DMS114 treated with DMSO at 0.1 percent for 48 hours (cell line): Measurements from ENCODE around the gene ARFGAP3.
A peak's percentile ranks its signal among the peaks of the same experiment; 100 is the strongest.
"Not testable (repeated sequence)": the region's sequence is repeated elsewhere in the genome, so short reads cannot be mapped to it uniquely, and the experiment has no call there.

ENCODE experiments used
- DNase-seq: peaks from one replicate; lab custom pipeline; 2025; ENCODE audit not compliant: unreplicated experiment; lab: John Stamatoyannopoulos, UW

ARFGAP3 gene

DNA sequence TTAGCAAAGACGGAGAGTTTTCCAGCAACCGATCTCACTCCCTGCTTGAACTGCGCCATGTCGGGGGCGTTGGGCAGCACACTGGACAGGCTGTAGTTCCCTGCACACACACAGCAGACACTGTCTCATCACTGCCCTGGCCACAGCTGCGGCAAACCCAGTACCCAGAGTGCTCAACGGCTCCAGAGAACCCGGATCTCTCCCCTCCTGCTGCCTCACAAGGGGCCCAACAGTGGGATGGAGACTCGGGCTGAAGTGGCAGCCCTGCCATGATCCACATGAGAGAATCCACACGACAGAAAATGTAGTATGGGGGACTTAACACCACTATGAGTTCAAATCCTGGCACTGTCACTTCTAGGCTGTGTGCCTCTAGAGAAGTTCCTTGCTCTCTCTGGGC, 58.0 kb downstream of the ARFGAP3 start:
- no peak for DNase-seq

DNA sequence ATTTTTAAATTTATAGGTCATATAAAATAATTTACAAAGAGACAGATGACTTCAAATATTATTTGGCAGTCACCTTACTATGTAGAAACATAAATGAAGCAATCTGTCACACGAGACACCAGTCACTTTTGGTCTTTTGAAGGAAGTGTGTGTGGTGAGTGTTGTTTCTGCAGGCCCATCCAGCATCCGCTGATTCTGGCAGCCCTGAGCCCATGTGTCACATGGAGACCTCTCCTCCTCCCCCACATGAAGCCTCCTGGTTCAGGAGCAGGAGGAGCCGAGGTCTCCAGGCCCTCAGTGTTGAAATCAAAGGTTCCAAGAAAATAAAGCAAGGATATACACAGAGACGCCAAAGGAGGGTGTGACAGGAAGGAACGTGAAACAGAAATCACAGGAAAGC, 60.1 kb downstream of the ARFGAP3 start:
- DNase-seq = no peak

DNA sequence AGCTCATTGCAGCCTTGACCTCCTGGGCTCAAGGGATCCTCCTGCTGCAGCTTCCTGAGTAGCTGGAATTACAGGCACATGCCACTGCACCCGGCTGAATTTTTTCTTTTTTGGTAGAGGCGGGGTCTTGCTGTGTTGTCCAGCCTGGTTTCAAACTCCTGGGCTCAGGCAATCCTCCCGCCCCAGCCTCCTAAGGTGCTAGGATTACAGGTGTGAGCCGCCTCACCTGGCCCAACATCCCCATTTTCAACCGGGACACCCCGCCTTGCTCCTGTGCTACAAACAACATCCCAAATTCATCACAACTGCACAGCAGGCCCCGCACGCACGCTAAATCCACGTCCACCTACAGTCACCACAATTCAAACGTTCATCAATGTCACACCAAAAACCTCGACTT, 61.0 kb downstream of the ARFGAP3 start:
- DNase-seq = no peak

DNA sequence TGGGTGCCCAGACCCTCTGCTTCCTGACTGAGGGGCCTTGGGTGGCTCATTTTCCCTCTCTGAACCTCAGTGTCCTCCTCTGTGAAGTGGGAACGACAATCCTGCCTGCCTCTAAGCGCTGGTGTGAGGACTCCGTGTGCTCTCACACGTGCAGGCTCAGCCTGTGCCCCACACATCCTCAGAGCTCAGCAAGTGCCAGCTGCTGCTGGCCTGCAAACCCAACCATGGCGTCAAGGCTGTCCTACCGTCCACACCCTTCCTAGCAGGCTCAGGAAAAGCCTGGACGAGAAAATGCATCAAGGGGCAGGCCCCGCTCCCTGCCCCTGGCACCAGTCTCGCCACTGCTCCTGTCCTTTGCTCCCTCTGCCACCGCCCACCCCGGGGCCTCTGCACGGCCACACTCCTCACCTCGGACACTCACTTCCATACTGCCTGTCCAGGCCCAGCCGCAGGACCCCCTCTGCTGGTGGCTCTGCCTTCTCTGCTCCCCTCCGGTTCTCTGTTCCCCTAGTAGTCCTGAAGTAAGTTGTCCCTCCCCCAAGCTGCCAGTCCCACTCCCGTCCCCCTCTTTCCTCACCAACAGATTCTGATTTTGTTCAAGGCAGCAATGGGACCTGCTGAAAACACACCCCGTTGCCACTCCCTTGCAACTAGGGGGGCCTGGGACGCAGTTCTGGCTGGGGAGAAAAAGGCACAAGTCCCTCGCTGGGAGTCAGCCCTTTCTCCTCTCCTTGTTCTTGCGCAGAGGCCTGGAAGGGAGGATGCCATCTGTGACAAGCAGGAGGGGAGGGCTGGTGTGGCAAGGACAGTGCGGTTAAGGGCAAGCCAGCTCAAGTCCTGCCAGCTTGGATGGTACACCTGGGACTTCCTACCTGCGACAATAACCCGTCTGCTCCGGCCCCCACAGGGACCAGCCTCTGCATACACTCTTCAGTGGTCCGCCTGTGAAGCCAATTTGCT, 62.2 kb downstream of the ARFGAP3 start:
- peak; percentile 3 for DNase-seq

DNA sequence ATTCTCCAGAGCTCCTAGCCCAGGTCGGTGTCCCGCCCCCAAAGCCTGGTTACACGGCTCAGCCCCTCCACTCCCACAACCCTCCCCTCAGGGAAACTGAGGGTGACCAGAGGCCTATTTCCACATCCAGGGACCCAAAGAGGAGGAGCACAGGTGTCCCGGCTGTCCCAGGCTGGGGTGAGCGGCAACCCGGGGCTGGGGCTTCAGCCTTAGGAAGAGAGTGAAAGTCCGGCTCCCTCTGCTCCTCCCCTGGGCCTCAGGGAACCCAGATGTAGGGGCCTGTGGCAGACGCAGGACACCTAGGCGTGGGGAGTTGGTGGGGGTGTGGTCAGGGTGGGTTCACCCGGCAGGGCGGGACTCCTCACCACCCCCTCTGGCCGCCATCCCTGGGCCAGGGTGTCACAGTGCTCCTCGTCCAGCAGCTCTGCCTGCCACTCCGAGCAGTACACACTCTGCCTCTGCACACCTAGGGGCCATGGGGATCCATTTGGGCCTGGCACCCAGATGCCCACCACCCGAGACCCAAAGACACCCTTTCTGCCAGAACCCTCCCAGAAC, 63.1 kb downstream of the ARFGAP3 start:
- no peak for DNase-seq

DNA sequence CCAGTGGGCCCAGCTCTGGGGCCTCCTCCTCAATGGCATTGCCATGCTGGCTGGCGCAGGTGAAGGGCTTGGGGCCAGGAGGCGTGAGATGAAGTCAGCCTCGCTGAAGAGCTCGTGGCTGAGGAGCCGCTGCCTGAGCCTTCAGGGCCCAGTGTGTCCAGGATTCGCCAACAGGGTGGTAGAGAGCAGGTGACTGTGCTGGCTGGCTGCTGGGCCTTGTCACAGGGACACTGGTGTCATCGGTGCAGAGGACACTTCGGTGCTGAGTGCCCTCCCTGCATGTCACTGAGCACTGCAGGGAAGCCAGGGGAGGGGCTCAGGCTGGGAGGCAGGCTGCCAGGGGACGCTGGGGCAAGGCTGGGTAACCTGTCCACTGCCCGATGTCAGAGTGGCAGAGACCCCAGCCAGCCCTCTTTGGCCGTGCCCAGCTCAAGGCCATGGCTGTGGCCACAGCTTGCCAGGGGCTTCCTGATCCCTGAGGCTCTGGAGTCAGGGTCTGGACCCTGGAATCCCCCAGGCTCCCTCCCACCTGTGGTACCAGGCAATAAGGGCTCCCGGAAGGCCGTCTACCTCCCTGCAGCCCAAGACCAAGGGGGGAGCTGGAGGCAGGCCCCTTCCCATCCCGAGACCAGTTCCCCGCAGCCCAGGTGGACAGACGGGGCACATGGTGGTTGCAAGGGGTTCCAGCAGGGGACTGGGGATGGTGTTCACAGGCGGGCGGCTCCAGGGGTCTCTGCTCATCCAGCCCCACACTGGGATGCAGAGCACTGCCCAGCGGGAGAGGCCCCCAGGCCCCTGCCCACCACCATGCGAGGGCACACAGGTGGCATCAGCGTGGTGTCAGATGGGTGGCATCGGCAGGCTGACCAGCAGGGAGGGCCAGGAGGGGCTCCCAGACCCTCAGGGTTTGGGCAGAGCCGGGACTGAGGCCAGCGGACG, 63.9 kb downstream of the ARFGAP3 start:
- no peak for DNase-seq

DNA sequence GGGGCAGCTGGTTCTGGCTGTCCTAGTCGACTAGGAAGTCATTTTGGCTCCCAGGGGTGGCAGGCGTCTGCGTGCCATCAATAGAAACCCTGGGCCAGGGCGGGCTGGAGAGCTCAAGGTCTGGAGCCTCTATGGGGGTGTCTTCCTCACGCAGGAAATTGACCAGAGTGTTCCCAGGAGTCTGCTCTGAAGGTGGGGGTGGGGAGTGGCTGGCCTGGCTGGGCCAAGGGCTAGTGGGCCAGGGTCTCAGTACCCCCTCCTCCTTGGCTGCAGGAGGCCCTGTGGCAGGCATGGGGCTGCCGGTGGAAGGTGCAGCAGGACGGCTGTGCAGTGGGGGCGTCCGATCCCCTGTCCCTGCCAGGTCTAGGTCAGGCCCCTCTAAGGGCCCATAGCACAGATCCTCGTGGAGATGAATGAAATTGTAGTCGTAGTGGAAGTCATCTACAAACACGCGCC, 64.6 kb downstream of the ARFGAP3 start:
- no peak for DNase-seq

DNA sequence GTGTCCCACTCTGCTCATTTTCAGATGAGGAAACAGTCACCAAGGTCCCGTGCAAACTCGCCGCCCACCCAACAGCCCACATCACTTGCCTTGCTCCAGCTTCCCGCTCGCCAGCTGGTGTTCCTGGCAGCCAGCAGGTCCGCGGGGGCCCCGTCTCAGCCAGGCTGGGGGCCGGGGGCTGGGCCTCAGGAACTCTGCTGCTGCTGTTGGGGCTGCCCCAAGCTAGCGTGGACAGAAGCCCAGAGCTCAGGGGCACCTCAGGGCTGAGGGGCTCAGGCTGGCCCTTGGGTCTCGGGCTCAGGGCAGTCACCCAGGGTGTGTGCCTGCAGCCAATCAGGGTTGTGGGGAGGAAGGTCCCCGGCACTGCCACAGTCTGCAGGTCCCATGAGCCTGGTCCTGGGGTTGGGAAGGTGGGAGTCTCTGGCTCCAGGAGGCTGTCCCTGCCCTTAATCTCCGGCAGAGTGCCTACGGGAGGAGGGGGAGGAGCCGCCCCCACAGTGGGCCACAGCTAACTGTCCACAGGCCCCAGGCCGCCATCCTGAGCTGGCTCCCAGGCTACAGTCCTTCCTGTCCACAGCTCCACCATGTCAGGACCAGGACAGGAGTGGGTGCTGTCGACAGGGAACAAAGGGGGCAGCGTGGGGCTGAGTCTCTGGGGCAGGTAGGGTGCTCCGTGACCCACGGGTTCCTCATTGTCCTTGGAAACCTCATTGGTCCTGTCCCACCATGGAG, 65.2 kb downstream of the ARFGAP3 start:
- DNase-seq = no peak

DNA sequence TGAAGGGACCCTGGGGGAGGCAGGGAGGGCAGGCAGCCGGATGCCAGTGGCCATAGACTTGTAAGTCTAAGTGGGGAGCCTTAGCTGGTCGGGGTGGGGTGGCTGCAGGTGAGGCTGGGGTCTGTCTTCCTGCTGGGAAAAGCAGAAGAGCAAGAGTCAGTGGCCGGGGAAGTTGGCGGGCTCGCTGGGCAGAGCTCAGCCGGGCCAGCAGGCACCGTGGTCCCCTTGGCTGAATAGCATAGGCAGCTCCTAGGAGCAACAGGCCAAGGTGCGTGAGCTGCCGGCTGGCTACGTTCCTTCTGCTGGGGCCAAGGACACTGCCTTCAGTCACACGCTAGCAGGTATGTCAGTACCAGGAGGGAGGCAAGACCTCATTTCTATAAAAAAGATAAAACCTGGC, 68.6 kb downstream of the ARFGAP3 start:
- DNase-seq = no peak

DNA sequence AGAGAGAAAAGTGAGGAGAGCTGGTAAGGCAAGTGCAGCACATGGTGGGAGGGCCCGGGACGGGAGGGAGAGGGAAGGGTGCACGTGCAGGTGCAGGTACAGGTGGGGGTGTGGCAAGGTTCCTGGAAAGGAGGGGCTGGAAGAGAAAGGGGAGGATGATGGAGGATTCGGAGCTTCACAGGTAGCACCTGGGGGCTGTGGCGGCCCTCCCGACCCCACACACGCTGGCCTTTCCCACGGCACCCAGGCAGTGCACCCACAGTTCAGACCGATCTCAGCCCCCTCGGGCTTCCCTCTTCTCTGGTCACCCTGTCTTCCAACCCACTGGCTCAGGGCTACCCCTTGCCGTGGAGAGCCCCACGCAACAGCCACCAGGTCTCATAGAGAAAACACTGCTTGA, 69.1 kb downstream of the ARFGAP3 start:
- DNase-seq = no peak

DNA sequence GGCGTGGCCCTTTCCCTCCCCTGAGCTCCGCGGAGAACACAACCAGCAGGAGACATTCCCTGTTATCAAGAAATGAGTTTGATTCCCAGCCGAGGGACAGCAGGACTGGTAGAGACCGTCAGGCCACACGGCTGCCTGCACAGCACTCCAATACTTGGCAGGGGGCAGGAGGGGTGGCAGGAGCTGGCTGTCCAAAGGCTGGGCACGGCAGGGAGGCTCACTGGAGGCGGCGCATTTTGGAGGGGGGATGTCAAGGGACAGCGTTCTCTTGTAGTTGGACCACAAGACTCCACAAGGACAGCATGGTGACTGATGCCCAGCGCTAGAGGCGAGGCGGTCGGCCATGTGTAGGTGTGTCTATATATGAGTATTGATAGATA, 69.7 kb downstream of the ARFGAP3 start:
- no peak for DNase-seq

DNA sequence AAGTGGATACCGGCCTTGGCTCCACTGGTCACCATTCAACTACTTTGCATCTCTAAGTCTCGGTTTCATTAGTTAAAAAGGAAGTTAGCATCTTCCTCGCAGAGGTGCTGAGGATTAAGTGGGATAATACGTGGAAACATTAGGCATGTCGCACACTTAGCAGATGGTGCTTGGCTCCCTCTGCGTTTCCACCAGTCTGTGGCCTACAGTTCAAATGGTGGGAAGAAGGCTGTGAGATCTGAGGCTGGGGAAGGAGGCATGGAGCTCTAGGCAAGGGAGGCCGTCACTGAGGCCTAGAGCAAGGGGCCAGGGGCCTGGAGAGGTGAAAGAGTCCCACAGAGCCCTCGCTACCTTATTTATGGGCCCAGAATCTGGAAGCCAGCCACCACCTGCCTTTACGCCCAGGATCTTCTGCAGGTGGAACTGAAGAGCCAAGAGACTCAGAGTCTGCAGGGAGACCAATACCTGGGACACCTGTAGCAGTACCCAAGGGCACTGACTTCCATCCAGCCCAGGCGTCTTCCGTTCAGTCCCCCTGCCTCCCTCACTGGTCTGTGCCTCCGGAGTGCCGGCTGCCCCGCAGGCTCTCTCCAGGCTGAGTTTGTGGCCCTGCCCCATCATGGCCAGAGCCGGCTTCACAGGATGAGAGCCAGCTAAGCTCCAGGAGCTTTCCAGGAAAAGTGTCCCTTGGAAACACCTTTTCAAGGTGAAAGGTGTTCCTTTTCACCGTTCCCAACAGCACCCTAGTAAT, 70.3 kb downstream of the ARFGAP3 start:
- DNase-seq = no peak

DNA sequence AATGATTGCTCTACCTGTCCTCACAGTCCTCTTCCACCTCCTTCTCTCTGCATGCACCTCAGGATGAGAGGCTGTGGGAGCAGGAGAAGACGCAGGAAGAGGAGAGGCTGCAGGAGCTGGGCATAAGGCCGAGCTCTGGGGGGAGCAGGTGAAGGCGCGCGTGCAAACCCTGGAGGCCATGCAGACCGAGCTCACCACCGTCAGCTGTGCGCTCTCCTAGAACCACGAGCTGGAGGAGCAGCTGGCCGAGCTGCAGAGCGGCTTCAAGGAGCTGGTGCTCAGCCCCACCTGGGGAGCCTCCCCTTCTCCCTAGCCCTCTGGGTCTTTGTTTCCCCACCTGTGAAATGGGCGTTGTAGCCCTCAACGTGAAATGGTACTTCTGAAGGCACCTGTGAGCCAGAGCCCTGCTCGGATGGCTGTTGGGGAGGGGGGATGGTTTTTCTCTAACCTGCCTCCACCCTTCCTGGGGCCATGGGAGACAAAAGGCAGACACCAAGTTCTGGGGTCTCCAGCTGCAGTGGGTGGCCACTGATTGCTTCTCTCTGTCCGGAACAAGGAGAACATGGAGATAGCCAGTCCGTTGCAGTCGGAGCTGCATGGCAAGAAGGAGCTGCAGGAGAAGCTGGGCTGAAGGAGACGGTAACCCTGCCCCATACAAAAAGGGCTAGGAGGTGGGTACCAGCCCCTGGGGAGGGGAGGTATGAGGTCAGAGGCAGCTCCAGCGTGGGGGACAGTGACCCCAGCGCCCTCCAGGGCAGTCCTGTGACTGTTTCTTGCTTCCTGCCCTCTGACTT, 71.2 kb downstream of the ARFGAP3 start:
- DNase-seq = no peak

DNA sequence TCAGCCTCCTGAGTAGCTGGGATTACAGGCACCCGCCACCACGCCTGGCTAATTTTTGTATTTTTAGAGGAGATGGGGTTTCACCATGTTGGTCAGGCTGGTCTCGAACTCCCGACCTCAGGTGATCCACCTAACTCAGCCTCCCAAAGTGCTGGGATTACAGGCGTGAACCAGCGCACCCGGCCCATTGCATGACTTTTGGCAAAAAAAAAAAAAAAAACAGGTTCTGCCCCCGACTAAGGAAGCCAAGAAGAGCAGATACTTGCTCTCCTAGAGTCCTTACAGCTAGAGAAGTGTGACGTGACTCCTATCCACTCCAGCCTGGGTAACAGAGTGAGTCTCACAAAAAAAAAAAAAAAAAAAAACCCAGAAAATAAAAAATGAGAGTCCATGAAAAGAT, 74.8 kb downstream of the ARFGAP3 start:
- not testable (repeated sequence) for DNase-seq

DNA sequence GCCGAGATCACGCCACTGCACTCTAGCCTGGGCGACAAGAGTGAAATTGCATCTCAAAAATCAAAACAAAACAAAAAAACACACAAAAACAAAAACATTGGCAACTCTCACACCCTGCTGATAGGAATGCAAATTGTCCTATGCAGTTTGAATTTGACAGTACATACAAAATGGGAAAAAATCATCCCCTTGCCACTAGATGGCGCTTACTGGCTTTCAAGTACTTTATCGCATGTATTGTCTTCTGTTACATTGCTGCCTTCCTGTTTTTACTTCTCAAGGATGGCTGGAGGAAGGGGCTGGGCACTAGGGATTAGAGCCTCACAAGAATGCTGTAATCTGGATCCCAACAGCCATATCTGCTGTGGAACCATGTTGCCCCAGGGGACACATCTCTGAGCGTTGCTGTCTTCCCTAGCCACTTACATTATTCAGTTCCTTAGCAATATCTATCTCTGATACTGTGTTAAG, 77.0 kb downstream of the ARFGAP3 start:
- DNase-seq = peak; percentile 81

DNA sequence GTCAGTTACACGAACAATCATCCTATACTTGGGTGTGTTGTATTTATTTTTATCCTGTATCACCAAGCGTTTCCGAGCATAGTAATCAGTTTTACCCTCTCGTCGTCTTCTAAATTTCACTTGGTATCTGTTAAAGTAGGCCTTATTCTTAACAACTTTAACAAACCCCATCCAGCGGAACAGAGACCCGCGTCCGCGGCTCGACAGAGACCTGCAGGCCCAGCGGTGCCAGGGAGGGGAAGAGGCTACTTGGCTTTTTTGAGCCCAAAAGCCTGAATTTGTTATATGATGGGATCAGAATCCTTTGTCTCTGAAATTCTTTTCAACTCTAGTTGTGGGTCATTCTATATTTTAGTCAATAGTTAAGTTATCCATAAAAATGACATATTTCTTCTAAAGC, 79.9 kb downstream of the ARFGAP3 start:
- DNase-seq = no peak

DNA sequence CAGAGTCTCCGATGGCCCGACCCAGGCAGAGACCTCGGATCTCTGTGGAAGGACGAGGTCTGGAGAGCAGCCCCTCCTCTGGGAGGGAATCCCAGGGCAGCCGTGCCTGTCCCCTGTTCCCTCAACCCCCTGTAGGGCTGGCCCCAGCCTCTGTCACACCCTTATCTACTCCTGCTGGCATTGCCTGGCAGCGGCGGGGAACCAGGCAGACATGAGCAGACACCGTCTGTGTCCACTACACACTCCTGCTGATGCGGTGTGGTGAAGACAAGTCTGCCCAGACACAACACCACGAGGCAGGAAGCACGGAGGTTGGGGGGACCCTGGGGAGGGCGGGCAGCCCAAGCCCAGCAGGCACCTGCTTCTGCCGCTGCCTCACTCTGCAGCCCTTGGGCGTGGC, 83.9 kb downstream of the ARFGAP3 start:
- no peak for DNase-seq

DNA sequence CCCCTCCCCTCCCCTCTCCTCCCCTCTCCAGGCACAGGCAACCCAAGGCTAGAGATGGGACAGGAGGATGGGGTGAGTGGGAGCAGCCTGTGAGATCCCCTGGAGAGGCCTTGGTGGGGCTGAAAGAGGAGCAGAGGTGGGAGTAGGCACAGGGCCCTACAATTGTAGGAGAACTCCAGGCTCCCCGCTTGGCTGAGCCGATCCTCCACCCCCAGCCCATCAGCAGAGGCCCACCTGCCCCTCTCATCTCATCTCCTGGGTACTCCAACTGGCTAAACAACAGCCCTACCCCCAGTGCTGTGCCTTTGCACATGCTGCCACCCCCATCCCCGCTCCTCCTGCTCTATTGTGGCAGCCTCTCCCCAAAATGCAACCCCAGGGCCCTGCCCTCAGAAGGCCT, 84.4 kb downstream of the ARFGAP3 start:
- DNase-seq = no peak

DNA sequence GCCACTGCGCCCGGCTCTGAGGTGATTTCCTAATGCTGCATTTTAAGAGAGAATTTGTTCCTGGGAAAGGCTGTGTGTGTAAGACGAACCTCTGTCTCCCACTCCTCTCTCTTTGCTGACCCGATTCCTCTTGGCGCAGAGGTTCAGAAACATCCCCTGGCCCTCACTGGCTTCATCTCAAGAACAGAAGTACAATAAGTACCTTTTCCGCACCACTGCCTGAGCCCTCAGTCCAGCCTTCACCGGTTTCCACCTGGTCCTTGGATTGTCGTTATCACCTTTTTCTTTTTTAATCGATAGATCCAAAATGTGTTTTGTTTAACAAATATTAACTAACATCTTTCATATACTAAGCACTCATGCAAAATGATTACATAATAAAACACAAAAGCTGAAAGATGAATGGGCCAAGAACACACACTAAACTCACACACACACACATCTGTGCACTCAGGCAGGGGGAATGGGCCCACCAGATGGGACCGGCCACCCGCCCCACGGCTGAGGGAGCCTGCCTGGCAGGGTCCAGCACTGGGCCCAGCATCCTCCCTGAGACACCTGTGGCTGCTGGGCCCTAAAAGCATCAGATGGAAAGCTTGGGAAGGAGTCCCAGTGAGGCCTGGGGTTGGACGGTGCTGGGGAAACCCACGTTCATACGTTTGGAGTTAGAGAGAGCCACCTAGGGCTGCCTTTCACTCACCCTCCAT, 86.0 kb downstream of the ARFGAP3 start:
- no peak for DNase-seq
